ENCODE data around the gene ATP6V1G2. TPM values are rescaled to one million over a fixed set of nuclear protein-coding genes. Genes with fewer than 3 reads are reported as not detected.

Gene ATP6V1G2
- total RNA-seq, 1 experiment from 2014 or later, result 1.2 TPM

DNA sequence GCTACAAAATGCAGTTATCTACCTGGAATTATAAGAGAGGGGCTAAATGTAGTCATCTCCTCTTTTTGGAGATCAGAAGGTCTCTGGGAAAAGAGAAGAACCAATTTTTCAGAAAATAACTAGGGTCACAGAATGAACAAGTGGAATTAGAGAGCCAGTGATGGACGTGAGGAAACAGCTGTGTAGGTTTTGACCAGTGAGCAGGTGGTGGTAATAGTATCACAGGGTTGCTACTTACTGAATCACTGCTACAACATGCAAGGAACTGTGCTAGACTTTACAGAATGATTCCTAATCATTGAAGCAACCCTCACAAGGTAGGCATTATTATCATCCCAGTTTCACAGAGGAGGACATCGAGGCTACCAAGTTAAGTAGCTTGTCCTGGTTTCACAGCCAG, 1.7 kb downstream of the ATP6V1G2 start:
- POLR2A ChIA-PET, result interaction anchor here (0.7 to 3.1 kb wide), 4 partner anchors 40 to 117 kb away, joined by 3 to 12 read pairs (median 3); partner anchors contain the start of gene C6orf47
- Mint-ChIP-seq H3K36me3 (ENCODE audit: insufficient read depth, unreplicated experiment) (peaks cover 28% of the 10 kb centered on the region), H3K27me3 (ENCODE audit: insufficient read depth, unreplicated experiment) (no peaks in the 10 kb centered on the region), H3K4me3 (ENCODE audit: unreplicated experiment) (no peak overlapping the region), H3K4me1 (ENCODE audit: insufficient read depth, unreplicated experiment) (peaks cover 25% of the 10 kb centered on the region), H3K27ac (ENCODE audit: low read depth, unreplicated experiment) (no peak overlapping the region), H3K9me3 (ENCODE audit: unreplicated experiment) (no peaks in the 10 kb centered on the region)
- DNase-seq (ENCODE audit: unreplicated experiment), result no peak
- TF ChIP-seq, protein P1, sequence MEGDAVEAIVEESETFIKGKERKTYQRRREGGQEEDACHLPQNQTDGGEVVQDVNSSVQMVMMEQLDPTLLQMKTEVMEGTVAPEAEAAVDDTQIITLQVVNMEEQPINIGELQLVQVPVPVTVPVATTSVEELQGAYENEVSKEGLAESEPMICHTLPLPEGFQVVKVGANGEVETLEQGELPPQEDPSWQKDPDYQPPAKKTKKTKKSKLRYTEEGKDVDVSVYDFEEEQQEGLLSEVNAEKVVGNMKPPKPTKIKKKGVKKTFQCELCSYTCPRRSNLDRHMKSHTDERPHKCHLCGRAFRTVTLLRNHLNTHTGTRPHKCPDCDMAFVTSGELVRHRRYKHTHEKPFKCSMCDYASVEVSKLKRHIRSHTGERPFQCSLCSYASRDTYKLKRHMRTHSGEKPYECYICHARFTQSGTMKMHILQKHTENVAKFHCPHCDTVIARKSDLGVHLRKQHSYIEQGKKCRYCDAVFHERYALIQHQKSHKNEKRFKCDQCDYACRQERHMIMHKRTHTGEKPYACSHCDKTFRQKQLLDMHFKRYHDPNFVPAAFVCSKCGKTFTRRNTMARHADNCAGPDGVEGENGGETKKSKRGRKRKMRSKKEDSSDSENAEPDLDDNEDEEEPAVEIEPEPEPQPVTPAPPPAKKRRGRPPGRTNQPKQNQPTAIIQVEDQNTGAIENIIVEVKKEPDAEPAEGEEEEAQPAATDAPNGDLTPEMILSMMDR (IDR thresholded peaks at IDR 0.05; ENCODE audit: unreplicated experiment), result no peak
- CTCF ChIA-PET, result interaction anchor here (0.6 to 7.6 kb wide), 5 partner anchors 48 to 406 kb away, joined by 3 to 160 read pairs (median 3); partner anchors contain the start of gene MICB
- intact Hi-C loops (cut with micrococcal nuclease), result loop anchor here (5.0 to 10.0 kb wide), 2 partner anchors 38 to 230 kb away; partner anchors contain the start of genes LTB and VWA7
- no TSS peak for BruUV-seq (replicated peaks)

DNA sequence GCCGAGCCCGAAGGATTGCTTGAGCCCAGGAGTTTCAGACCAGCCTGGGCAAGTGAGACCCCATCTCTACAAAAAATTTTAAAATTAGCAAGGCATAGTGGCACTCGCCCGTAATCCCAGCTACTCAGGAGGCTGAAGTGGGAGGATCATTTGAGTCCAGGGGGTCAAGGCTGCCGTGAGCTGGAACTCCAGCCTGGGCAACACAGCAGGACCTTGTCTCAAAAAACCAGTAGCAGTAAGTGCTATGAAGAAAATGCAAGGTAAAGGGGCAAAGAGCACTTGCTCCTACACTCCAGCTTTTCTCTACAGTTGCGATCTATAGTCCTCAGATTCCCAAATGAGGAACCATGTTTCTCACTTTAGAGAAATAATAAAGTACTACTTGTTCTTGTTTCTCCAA, 2.8 kb downstream of the ATP6V1G2 start:
- TF ChIP-seq, protein P1 (IDR thresholded peaks at IDR 0.05; ENCODE audit: unreplicated experiment), result no peak
- ChIA-PET CTCF (interaction anchor here (0.6 to 7.6 kb wide), 5 partner anchors 46 to 119 kb away, joined by 3 to 160 read pairs (median 5); no protein-coding TSS in a partner anchor), POLR2A (interaction anchor here (1.2 to 6.8 kb wide), 8 partner anchors 12 to 117 kb away, joined by 3 to 173 read pairs (median 20); partner anchors contain the start of genes APOM, BAG6, C6orf47 and MICB)
- no peaks in the 10 kb centered on the region for H3K27me3 Mint-ChIP-seq (ENCODE audit: insufficient read depth, unreplicated experiment)
- peaks cover 36% of the 10 kb centered on the region for H3K4me1 Mint-ChIP-seq (ENCODE audit: insufficient read depth, unreplicated experiment)
- no peaks in the 10 kb centered on the region for H3K9me3 Mint-ChIP-seq (ENCODE audit: unreplicated experiment)
- intact Hi-C loops (cut with micrococcal nuclease), result loop anchor here (2.0 to 10.0 kb wide), 2 partner anchors 145 to 231 kb away; partner anchors contain the start of gene VWA7
- DNase-seq (ENCODE audit: unreplicated experiment), result no peak
- no peak overlapping the region for H3K4me3 Mint-ChIP-seq (ENCODE audit: unreplicated experiment)
- peaks cover 30% of the 10 kb centered on the region for H3K36me3 Mint-ChIP-seq (ENCODE audit: insufficient read depth, unreplicated experiment)
- BruUV-seq (replicated peaks), result no TSS peak
- H3K27ac Mint-ChIP-seq (ENCODE audit: low read depth, unreplicated experiment), result no peak overlapping the region

DNA sequence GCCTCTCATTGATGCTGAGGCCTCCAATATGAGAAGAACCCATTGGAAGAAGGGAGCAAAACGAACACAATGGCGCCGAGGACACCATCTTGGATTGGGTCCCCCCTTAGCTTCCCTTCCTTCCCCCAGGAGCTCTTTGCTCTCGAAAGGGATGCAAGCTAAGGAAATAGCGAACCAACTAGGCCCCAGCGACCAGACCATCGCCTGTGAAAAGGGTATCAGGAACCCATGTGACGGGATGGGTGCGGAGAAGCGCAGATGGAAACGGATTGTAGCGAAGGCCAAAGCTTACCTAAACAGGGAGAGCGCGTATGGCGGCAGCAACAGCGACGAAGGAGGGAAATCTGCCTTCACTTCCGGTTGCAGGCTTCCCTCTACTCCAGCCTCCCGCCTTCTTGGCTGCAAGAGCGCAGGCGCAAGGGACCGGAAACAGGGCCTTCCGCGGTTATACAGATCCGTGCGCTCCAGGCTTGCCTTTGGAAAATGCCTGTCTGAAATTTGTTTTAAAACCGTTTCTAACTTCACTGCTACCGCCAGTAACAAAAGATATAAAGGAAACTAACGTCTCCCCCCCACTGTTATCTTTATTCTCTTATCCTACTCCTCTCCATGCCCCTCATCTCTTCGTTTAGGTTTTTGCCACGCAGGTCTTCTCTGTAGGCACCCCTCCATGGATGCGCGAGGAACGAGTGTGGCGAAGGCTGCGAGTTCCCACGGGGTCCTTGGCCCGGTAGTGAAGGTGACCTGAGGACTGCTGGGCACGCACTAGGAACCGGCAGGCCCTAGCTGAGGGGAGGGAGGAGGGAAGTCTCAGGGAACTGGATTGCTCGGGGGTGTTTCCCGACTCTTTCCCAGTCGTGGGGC, 4.5 kb downstream of the ATP6V1G2 start, which contains the start of gene DDX39B:
TSS of gene DDX39B (minus strand) at position 346 of the 864 bp plus-strand sequence. CDS start 1,471 bp downstream, outside the sequence.
- Mint-ChIP-seq H3K9me3 (ENCODE audit: unreplicated experiment) (no peaks in the 10 kb centered on the region), H3K4me1 (ENCODE audit: insufficient read depth, unreplicated experiment) (peaks cover 40% of the 10 kb centered on the region), H3K4me3 (ENCODE audit: unreplicated experiment) (peak within 1 kb of the TSS; percentile 71), H3K27me3 (ENCODE audit: insufficient read depth, unreplicated experiment) (no peaks in the 10 kb centered on the region), H3K27ac (ENCODE audit: low read depth, unreplicated experiment) (peak within 1 kb of the TSS; percentile 96), H3K36me3 (ENCODE audit: insufficient read depth, unreplicated experiment) (peaks cover 48% of the 10 kb centered on the region)
- BruUV-seq (replicated peaks), result no TSS peak
- ChIA-PET CTCF (interaction anchor here (0.6 to 7.6 kb wide), 10 partner anchors 11 to 721 kb away, joined by 3 to 160 read pairs (median 5); no protein-coding TSS in a partner anchor), POLR2A (interaction anchor here (0.6 to 6.8 kb wide), 52 partner anchors 9 to 1730 kb away, joined by 3 to 173 read pairs (median 5); partner anchors contain the start of genes ABHD16A, APOM, BAG6 and C6orf47)
- TF ChIP-seq, protein P1 (IDR thresholded peaks at IDR 0.05; ENCODE audit: unreplicated experiment), result no peak
- intact Hi-C loops (cut with micrococcal nuclease), result loop anchor here (1.0 to 10.0 kb wide), 5 partner anchors 44 to 233 kb away; partner anchors contain the start of genes MICB, PRRC2A and VWA7
- DNase-seq (ENCODE audit: unreplicated experiment), result peak; percentile 97

Measured in MCF 10A (cell line).